GM18505 (cell line): ENCODE data around the gene GIGYF1.

ENCODE experiments used
- ATAC-seq: cut with Tn5 transposase; IDR thresholded peaks from one replicate; pipeline ENCODE4 v1.9.1; 2021; ENCODE audit not compliant: unreplicated experiment
- POLR2A ChIP-seq: IDR thresholded peaks from 4 replicates; pipeline ENCODE4 v1.6.1; 2011; ENCODE audit warnings: borderline replicate concordance; ENCODE audit not compliant: insufficient read depth, insufficient read length; ENCODE audit errors: extremely low read depth

GIGYF1 gene

DNA sequence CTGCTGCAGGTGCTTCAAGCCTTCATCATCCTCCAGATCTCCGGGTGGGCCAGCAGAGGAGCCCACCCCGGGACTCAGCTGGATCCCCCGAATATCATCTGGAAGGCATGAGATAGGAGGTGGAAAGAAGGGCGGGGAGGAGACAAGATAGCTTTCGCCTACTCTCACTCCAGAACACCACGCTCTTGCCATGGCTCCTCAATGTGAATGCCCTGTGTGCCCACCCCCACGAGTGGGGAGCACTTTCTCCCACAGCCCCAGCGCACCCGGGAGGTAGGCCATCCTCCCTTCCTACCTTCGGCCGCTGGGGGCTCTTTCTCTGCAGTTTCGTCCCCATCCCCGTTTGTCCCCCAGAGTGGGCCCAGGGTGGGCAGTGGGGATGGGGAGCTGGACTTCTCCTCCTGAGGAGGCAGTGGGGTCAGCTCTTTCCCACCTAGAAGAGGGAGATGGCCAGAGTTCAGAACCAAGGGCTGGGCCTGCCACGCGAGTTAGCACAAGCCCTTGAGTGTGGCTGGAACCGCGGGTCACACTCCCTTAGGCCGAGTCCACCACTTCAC, 8.9 kb downstream of the GIGYF1 start:
- no peak for ATAC-seq
- no peak for TF ChIP-seq POLR2A

DNA sequence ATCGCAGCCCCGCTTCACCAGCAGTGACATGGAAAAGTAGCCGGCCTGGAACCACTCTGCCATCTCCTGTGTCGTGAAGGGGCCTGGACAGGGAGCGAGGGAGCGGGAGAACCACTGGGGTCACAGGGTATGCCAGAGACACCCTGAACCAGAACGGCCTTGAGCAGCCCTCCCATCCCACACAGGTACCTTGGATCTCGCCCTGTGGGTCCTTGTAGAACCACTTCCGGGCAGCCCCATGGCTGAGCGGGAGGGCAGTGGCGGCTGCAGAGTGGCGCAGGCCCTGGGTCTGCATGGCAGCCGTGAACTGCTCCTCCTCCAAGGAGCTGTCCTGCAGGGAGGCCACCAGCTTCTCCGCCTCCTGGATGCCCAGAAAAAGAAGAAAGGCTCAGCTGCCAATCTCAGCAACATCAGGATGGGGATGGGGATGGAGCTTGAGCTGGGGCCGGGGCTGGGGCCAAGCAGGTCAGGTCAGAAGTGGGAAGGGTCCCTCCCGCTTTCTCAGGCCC, 9.5 kb downstream of the GIGYF1 start:
- no peak for TF ChIP-seq POLR2A
- no peak for ATAC-seq

DNA sequence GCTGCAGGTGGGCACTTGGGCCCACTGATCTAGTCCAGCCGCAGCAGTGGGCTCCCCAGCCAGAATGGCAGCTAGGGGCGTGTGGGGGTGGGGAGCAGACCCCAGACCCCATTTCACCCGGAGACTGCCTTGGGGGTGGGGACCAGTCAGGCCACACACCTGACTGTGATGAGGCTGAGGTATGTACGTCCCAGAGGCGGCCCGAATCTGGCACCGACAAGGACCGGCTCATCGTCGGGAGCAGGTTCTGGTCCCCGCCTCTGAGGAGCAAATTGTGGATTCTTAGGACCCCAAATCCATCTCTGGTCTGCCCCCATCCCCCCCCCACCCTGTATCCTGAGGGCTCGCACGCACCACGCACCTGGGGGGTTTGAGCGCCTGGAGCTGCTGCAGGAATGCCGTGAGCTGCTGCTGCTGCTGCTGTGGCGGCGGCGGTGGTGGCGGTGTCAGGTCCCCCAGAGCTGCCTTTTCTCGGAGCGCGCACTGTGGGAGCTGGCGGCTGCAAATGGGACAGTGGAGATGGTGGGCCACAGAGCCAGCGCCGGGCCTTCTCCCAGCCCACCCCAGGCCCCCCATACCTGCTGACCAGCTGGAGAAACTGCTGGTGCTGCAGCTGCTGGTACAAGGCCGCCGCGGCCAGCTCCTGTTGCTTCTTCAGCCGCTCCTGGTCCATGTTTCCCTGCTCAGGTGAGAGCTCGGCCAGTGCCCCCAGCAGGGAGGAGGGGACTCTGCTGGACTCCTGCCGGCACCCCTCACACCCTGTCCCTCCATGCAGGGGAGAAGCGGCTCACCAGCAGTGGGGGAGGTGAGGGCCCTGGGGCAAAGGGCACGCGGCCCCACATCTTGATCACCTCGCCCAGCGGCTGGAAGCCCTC, 10.2 kb downstream of the GIGYF1 start:
- ATAC-seq, result no peak
- TF ChIP-seq POLR2A, result no peak

DNA sequence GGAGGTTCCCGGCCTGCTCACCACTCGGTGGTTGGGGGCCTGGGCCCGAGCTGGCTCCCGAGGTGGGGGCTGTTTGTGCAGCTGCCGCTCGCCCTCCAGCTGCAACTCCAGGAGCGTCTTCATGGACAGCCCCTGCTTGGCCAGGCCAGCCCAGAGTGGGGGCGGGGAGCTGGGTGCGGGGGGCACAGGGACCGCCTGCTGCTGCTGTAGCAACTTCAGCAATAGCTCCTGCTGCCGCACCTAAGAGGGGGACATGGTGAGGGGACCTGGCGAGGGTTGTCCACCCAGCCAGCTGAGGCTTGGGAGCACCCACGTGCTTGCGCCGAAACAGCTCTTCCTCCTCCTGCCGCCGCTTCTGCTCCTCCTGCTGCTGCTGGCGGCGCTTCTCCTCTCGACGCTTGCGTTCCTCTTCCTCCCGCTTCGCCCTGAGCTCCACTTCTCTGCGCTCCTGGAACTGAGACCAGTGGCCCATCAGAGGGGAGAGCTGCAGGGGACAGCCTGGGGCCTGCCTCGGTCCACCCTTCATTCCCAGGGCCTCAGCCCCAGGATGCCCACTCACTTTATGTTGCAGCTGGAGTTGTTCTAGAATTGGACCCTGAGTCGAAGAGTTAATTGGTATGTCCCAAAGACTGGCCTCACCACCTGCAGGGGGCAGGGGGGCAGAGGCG, 10.9 kb downstream of the GIGYF1 start:
- no peak for ATAC-seq
- TF ChIP-seq POLR2A, result no peak

DNA sequence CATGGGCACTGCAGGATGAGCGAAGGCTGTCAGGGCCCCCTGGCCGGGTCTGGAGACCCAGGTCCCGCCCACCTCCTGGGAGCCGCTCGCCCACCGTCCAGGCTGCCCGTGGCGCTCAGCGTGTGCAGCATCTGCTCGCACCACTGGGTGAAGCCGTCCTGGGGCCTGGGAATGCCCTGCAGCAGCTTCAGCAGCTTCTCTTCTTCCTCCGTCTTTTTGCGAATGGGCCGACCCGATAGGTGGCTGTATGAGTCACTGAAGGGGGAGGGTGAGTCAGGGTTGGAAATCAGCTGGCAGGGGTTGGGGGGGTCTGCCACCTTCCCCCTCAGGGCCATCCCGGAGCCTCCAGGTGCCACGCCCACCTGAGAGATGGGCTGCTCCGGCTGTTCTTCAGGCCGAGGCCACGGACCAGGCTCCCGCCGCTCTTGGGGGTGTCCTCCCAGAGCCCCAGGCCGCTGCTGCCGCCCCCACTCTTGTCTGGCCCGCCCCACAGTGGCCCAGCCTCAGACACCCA, 11.8 kb downstream of the GIGYF1 start:
- no peak for TF ChIP-seq POLR2A
- no peak for ATAC-seq

DNA sequence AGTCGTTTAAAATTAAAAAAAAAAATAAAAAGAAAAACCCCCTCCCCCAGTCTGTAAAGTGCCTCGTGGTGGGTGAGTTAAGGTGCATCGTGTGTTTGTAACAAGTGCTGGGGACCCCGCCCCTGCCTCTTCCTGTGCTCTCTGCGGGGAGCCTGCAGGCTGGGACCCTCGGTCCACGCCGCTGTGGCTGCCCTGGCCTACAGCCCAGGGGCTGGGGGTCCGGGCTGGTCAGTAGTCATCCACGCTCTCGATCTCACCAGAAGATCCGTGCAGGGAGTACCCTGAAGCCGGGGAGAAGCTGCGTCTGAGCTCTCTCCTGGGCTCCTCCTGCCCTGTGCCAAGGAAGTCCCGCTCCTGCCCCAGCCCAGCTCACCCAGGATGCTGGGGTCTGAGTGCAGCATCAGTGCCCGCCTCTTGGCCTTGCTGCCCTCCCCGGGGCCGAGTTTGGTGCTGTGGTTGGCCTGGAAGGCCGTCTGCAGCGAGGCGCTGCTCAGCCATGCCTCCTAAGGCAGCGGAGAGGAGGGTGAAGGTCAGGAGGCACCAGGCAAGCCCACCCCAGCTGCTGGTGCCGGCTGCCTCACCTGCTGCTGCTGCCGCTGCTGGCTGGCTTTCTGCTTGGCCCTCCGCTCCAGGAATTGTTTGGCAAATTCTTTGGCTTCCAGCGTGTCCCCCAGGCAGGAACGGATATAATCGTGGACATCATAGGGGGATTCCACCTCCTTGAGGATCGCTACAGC, 12.4 kb downstream of the GIGYF1 start:
- no peak for ATAC-seq
- no peak for TF ChIP-seq POLR2A

DNA sequence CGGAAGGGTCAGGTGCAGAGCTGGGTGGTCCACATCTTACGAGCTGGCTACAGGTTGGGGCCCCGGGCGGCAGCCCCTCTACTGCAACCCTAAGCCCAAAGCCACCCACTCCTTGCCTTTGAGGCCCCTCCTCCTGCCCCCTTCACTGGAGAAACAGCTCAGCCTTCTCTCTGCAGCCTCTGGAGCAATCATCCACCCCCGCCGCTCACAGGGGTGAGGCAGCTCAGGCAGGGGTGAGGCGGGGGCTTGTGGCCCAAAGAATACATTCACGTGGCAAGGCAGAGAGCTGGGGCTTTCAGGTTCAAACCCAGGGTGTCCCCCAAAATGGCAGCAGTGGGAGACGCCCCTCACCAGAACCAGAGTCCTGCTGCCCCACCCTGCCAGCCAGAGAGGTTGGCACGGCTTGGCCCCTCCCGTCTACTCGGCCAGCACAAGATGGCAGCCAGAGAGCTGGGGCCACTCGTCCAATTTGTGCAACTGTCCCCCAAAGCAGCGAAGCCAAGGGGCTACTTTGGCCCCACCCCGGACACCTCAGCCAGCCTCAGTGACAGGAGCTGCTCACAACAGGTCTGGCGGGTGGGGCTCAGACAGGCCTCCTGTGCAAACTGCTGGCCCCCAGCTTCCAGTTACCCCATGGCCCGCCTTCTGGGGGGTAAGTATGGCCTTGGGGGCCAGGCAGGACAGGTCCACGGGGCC, 13.3 kb downstream of the GIGYF1 start:
- no peak for ATAC-seq
- TF ChIP-seq POLR2A, result peak; percentile 41

DNA sequence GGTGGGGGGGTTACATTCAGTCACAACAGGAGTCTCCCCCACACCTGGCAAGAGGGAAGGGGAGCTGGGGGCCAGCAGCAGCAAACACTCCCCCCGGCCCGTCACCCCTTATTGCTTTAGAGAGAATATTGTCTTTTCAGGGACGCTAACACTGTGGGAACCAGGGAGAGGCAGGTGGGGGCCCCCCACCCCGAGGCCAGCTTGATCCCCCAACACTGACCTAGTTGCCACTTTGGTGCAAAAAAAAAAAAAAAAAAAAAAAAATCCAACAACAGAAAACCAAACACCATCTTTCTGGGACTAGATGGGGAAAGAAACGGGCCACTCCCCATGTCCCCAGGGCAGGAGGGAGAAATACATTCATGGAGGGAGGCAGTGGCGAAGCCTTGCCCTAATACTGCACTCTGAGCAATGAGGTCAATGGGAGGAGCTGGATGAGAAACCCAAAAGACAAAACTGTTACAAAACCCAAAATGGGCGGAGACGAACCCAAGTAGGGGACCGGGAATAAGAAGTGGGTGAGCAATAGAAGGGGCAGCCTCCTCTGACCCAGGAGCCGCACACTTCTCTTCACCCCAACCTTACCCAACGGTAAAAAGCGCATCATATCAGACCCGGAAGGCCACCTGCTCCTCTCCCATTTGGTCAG, 14.0 kb downstream of the GIGYF1 start:
- no peak for ATAC-seq
- TF ChIP-seq POLR2A, result no peak

DNA sequence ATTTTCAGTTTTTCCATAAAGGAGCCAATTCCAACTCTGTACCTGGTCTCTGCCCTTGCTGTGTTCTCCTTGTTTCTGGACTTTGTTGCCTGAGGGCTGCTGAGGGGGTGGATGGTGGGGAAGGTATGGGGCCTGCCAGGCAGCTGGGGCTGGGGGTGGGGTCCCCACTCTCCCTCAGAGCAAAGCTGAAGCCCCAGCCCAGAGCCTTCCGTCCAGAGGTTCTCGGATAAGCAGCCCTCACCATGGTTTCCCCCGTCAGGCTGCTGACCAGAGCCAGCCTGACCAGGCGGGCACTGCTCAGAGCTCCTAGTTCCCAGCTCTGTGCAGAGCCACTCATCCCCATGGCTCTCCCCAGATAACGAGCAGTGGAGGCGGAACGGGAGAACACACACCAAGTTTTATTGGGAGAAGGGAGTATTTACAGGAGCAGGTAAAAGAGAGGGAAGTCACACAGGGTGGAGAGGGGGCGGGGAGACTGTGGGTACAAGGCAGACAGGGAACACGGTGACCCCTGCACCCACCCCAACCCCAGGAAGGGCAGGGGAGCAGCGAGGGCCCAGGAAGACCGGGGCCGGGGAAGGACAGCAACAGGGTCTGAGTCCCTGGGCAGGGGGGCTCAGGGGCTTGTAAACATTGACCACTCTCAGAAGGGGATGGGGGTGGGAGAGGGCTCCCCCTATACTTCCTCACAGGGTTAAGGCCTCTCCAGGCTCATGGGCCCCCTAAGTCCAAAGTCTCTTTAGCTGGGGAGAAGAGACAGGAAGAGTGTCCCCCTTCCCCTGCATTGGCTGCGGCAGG, 14.7 kb downstream of the GIGYF1 start:
- ATAC-seq, result no peak
- no peak for TF ChIP-seq POLR2A

DNA sequence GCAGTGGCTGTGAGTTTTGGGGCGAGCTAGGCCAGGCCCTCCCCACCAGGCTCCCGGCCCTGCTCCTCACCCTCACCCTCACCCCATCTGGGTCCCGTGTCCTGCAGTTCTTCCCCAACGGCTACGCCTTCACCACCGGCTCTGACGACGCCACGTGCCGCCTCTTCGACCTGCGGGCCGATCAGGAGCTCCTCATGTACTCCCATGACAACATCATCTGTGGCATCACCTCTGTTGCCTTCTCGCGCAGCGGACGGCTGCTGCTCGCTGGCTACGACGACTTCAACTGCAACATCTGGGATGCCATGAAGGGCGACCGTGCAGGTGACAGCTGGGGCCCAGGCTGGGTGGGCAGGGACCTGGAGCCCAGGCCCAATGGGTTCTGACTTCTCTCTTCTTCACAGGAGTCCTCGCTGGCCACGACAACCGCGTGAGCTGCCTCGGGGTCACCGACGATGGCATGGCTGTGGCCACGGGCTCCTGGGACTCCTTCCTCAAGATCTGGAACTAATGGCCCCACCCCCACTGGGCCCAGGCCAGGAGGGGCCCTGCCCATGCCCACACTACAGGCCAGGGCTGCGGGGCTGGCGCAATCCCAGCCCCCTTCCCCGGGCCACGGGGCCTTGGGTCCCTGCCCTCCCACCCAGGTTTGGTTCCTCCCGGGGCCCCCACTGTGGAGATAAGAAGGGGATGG, 15.6 kb downstream of the GIGYF1 start:
- no peak for ATAC-seq
- TF ChIP-seq POLR2A, result peak; percentile 28

DNA sequence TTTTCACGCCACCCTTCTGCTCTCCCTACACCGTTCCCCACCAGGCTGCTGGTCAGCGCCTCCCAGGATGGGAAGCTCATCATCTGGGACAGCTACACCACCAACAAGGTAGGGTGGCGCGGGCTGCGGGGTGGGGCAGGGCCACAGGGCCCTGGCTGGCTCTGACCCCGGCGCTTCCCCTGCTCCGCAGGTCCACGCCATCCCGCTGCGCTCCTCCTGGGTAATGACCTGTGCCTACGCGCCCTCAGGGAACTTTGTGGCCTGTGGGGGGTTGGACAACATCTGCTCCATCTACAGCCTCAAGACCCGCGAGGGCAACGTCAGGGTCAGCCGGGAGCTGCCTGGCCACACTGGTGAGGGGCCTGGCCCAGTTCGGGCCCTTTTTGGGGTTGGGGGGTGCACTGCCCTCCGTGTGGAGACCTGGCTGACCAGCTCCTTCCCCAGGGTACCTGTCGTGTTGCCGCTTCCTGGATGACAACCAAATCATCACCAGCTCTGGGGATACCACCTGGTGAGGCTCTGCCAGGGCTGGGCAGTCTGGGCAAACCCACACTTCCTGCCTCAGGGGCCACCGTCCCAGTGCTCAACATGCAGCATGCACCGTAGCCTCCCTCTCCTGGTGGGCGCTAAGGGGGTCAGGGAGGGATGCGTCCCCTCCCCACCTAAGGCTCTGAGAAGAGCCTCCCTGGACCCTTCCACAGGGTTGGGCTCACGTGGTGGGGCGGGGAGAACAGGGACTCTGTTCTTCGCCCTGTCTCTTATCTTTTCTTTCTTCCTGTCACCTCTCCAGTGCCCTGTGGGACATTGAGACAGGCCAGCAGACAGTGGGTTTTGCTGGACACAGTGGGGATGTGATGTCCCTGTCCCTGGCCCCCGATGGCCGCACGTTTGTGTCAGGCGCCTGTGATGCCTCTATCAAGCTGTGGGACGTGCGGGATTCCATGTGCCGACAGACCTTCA, 16.5 kb downstream of the GIGYF1 start:
- no peak for ATAC-seq
- no peak for TF ChIP-seq POLR2A
